Melanocyte of skin (primary cell): ENCODE measurements around the gene DENND2D. TPM values are rescaled to one million over a fixed set of nuclear protein-coding genes. Genes with fewer than 3 reads are reported as not detected.

ENCODE experiments used
- small RNA-seq, 2 donors: library from RNA; depleted of rRNA; stranded (forward); fragments of <200 nt; gene quantifications; one replicate each; pipeline ENCODE3, GENCODE V24; 2012
- total RNA-seq, 2 donors: library from RNA; depleted of rRNA; stranded (reverse); fragments of >200 nt; gene quantifications; 2 replicates each; pipeline ENCODE4 v1.2.3, GENCODE V29; 2012

DENND2D gene
- 1 to 10 TPM; 3.4 to 4.3 TPM for total RNA-seq

GRCh38 chr1:111199881-111200801 is at the start of gene DENND2D:
TSS of gene DENND2D (minus strand) at chr1:111200646. CDS start at chr1:111200459, 187 bp downstream.

DNA sequence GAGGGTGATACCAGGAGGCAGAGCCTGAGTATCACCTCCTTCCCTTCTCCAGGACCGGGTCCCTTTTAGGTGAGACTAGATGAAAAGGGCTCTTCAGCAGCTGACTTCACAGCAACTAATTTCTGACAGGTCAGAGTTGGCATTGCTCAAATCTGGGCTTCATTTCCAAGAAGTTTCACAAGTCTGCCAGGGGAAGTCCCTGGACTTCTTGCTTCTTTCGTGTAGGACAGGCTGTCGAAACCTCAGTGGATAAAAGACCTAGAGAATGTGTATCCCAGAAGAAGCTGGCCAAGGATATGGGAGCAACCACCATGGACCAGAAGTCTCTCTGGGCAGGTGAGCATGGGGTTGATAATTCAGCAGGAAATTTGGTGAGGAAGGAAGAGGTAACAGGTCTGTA is 27.0 kb upstream of the DENND2D start, which contains the start of gene CHI3L2:
Gene CHI3L2, plus strand, starts transcription at position 280 of the 400 bp plus-strand sequence. Its CDS starts 17 bp downstream, at position 297.

GRCh38 chr1:111139956-111140679 is 60.3 kb downstream of the DENND2D start, which contains the start of the genes CEPT1 and DRAM2:
TSS of gene CEPT1 (plus strand) at chr1:111140223. CDS start at chr1:111147715, 7,492 bp downstream.
TSS of gene DRAM2 (minus strand) at chr1:111140093. CDS start at chr1:111131554, 8,539 bp downstream.

Small RNAs within 50 kb of the gene (small RNA-seq; reads per million reads assigned to genes)
- gene AL355816.1, result 0 reads per million in 2 donors

Other genes starting within 250 kb of the DENND2D start
- 10 to 100 TPM; 11.0 to 11.4 TPM for gene LRIF1, start 236.7 kb downstream of the DENND2D start, total RNA-seq
- gene DRAM2, start 60.6 kb downstream of the DENND2D start, total RNA-seq, result 10 to 100 TPM; 35.4 to 52.6 TPM
- 10 to 100 TPM; 28.6 to 40.3 TPM for gene CEPT1, start 60.4 kb downstream of the DENND2D start, total RNA-seq
- 1 to 10 TPM in 1 of 2 donors, under 1 TPM in 1; 0.33 to 3.1 TPM for gene CHI3L2, start 27.1 kb upstream of the DENND2D start, total RNA-seq
- gene CHIA, start 90.2 kb upstream of the DENND2D start, total RNA-seq, result not detected
- gene OVGP1, start 227.1 kb upstream of the DENND2D start, total RNA-seq, result 1 to 10 TPM in 1 of 2 donors, under 1 TPM in 1; 0.67 to 1.0 TPM
- gene WDR77, start 248.6 kb upstream of the DENND2D start, total RNA-seq, result 10 to 100 TPM; 33.0 to 71.6 TPM
- 100 to 1,000 TPM; 283 to 360 TPM for gene ATP5PB, start 248.8 kb upstream of the DENND2D start, total RNA-seq